ENCODE measurements around the gene ZCCHC2. TPM values are rescaled to one million over a fixed set of nuclear protein-coding genes. Genes with fewer than 3 reads are reported as not detected.

Gene ZCCHC2
- total RNA-seq (2021; fragmentation: NEBNext Ultra II Directional; extraction: Animal tissue kit (Norgen Biotek cat#: 25700)) (16.6 and 18.6 TPM in 2 replicates), polyA plus RNA-seq (2011; rRNA removed) (12.2 and 13.5 TPM in 2 replicates), polyA minus RNA-seq (2011; rRNA and poly(A)+ RNA removed) (33.3 and 35.5 TPM in 2 replicates)
- 8.9 TPM for polyA plus RNA-seq (2011; cell fraction: cytosol; rRNA removed)
- polyA plus RNA-seq (2011; cell fraction: nucleus; rRNA removed), result 13.0 TPM
- 7.1 to 10.6 TPM (median 9.3 TPM) in 4 replicates for polyA plus RNA-seq (2012, experiment 1 of 2)
- 3.5 TPM for polyA plus RNA-seq (2012, experiment 2 of 2)
- 7.0 TPM for polyA plus RNA-seq (2013, experiment 1 of 2)
- polyA plus RNA-seq (2013, experiment 2 of 2), result 7.5 TPM
- polyA minus RNA-seq (2011; cell fraction: cytosol; rRNA and poly(A)+ RNA removed), result 19.5 TPM
- polyA minus RNA-seq (2011; cell fraction: nucleus; rRNA and poly(A)+ RNA removed), result 38.6 TPM
- long read RNA-seq, experiment 1, partial matches to known transcripts, result 0 of 5 reads
- long read RNA-seq, experiment 1, other reads (novel, unspliced or antisense), result 3 of 5 reads
- long read RNA-seq, experiment 2, partial matches to known transcripts, result 0 of 1 reads
- long read RNA-seq, experiment 2, other reads (novel, unspliced or antisense), result 1 of 1 reads

DNA sequence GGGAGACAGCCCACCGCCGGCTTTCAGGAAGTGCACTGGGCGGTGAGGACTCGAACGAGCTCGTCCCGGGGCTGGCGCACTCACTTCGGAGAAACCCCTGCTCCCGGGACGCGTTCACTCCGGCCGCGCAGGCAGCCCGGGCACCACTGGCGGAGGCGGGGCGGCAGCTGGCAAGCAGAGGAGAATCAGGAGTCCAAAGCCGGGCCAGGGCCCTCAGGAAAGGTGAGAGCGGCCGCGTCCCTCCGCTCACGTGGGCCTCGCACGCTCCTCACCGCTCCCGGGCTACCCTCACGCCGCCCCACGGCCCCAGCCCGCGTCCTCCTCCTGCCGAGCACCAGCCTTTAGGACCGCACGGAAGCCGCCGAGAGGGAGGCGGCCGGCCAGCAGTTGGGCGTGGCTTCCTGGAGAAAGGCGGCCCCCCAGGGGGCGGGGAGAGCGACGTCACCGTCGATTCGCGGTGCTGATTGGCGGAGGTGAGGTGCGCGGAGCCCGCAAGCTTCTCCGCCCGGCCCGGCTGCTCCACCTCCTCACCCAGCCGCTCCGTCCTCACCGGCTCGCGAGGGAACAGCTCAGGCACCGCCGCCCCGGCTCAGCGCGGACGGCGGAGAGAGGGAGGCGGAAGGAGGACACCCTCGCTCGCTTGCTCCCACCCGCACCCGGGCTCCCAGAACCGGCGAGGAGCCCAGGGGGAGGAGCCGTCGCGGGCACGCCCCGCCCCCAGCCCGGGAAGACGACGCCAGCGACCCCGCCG lies at the start of gene ZCCHC2:
ZCCHC2 (plus strand) TSS at position 522 of the 751 bp plus-strand sequence. CDS start 400 bp downstream, outside the sequence.
- Histone ChIP-seq H2BK12ac (ENCODE audit: low read depth, low read length) (no peak within 1 kb of the TSS; the same call in 1 of the 2 replicates), H3K4ac (replicated peaks; ENCODE audit: insufficient read length, low read depth, low read length) (no peak within 1 kb of the TSS), H3K4me3 (ENCODE audit: extremely low read depth in 1 of 4, insufficient read depth in 2 of 4, low read depth in 3 of 4, low read length in 4 of 4) (peak within 1 kb of the TSS; percentile 50 to 85 (median 84)), H2BK20ac (ENCODE audit: low read length) (no peak within 1 kb of the TSS), H3K14ac (ENCODE audit: insufficient read length) (no peak within 1 kb of the TSS), H2BK15ac (ENCODE audit: low read length) (0 out of 2 replicates have a peak within 1 kb of the TSS, but pooled peaks have one; percentile 41), H3K9ac (replicated peaks in 1 of 4; ENCODE audit: extremely low read depth in 1 of 4, low read depth in 3 of 4, low read length in 3 of 4) (peak within 1 kb of the TSS; percentile 26 to 77 (median 70)), H3K36me3 (ENCODE audit: control insufficient read depth in 2 of 4, insufficient read depth in 4 of 4, low read length in 3 of 4) (no peaks in the 10 kb centered on the region), H2BK120ac (replicated peaks; ENCODE audit: low read depth, low read length) (no peak within 1 kb of the TSS), H4K20me1 (replicated peaks in 1 of 2; ENCODE audit: control insufficient read depth in 1 of 2, insufficient read depth in 2 of 2, low read length in 2 of 2) (peaks cover 8 to 19% of the 10 kb centered on the region in 2 experiments), H2AK5ac (ENCODE audit: low read depth, low read length) (no peak within 1 kb of the TSS), H3K79me1 (ENCODE audit: low read depth, low read length) (no peaks in the 10 kb centered on the region), H3K23me2 (ENCODE audit: low read depth, low read length) (peaks cover 20% of the 10 kb centered on the region; the same call in 1 of the 2 replicates), H3K23ac (ENCODE audit: insufficient read length) (no peak within 1 kb of the TSS), H3K79me2 (ENCODE audit: control insufficient read depth in 1 of 2, insufficient read depth in 2 of 2, low read length in 2 of 2) (peaks cover 0 to 16% of the 10 kb centered on the region in 2 experiments; a peak in 2 of 4 replicates), H3K56ac (replicated peaks; ENCODE audit: insufficient read length, low read depth, low read length) (peak within 1 kb of the TSS; percentile 38), H3K18ac (ENCODE audit: extremely low read depth, low read length) (peak within 1 kb of the TSS; percentile 89), H3K27me3 (replicated peaks in 1 of 4; ENCODE audit: control insufficient read depth in 3 of 4, extremely low read depth in 1 of 4, insufficient read depth in 3 of 4, low read length in 3 of 4) (peaks cover 0 to 29% (median 17%) of the 10 kb centered on the region in 4 experiments; a peak in 6 of 7 replicates), H4K5ac (ENCODE audit: insufficient read length, low read depth, low read length) (peak within 1 kb of the TSS; percentile 70), H3K9me3 (ENCODE audit: insufficient read depth in 2 of 2, low read depth in 1 of 2, low read length in 1 of 2) (no peaks in the 10 kb centered on the region), H2AFZ (ENCODE audit: low read length) (no peak within 1 kb of the TSS), H4K91ac (replicated peaks; ENCODE audit: insufficient read length, low read length) (peak within 1 kb of the TSS; percentile 46), H2BK5ac (ENCODE audit: low read depth, low read length) (peak within 1 kb of the TSS; percentile 91; the same call in 1 of the 2 replicates), H4K8ac (ENCODE audit: extremely low read depth, insufficient read depth, low read length) (peak within 1 kb of the TSS; percentile 82), H3K27ac (ENCODE audit: low read depth, low read length) (peak within 1 kb of the TSS; percentile 91; the same call in 1 of the 2 replicates), H3K4me2 (ENCODE audit: insufficient read depth in 1 of 2, low read depth in 2 of 2, low read length in 2 of 2) (peak within 1 kb of the TSS; percentile 83 to 98), H3K4me1 (replicated peaks in 1 of 4; ENCODE audit: control insufficient read depth in 3 of 4, insufficient read depth in 4 of 4, low read length in 3 of 4) (peaks cover 0 to 11% (median 6%) of the 10 kb centered on the region in 4 experiments; a peak in 6 of 7 replicates)
- ChIA-PET CTCF (ENCODE audit: partially characterized antibody) (interaction anchor here (0.6 to 1.9 kb wide), 3 partner anchors 10 to 97 kb away, joined by 3 to 4 read pairs (median 3); no protein-coding TSS in a partner anchor), POLR2A (ENCODE audit: partially characterized antibody) (interaction anchor here (0.8 to 1.9 kb wide), 2 partner anchors 85 to 899 kb away, joined by 3 to 4 read pairs; partner anchors contain the start of gene VPS4B)
- WGBS, 2 experiments (ENCODE audit: extremely low coverage in 1 of 2, insufficient coverage in 1 of 2, insufficient read length in 1 of 2, insufficient replicate concordance in 2 of 2, low coverage in 1 of 2, low lambda C conversion rate in 2 of 2, missing lambda C conversion rate in 1 of 2), result 1% methylated on average over 44 of the region's 87 CpGs; no CpG with 5 or more reads in 1 of the 2 experiments
- peak; percentile 91 to 100 for DNase-seq (ENCODE audit: low read depth in 1 of 2, low spot score in 2 of 2)
- FAIRE-seq, result no peak
- TF ChIP-seq SP1 (IDR thresholded peaks at IDR 0.05; ENCODE audit: low read depth, low read length) (peak; percentile 89), SIN3A (conservative IDR thresholded peaks at IDR 0.05 in 1 of 2, IDR thresholded peaks at IDR 0.05 in 1 of 2; ENCODE audit: low read depth in 1 of 2, low read length in 2 of 2) (peak; percentile 36 to 79; a peak in 2 of 4 replicates), PHF8 (conservative IDR thresholded peaks at IDR 0.05; ENCODE audit: low read depth, low read length) (peak; percentile 61; the same call in 1 of the 2 replicates), POLR2AphosphoS5 (IDR thresholded peaks at IDR 0.05; ENCODE audit: low read depth, low read length) (0 out of 2 replicates have a peak, but pooled peaks have one; percentile 14), RBBP5 (IDR thresholded peaks at IDR 0.05; ENCODE audit: borderline replicate concordance, low read depth, low read length) (peak; percentile 86; the same call in 1 of the 2 replicates), BACH1 (IDR thresholded peaks at IDR 0.05; ENCODE audit: low read length) (peak; percentile 62), JUND (IDR thresholded peaks at IDR 0.05; ENCODE audit: low read length) (0 out of 2 replicates have a peak, but pooled peaks have one; percentile 19)
